ENCODE data around the gene ITCH. TPM values are rescaled to one million over a fixed set of nuclear protein-coding genes. Genes with fewer than 3 reads are reported as not detected.

ITCH gene
- polyA plus RNA-seq, 1 donor: 33.3 TPM

- Histone ChIP-seq H3K9me3 (ENCODE audit: control insufficient read depth, low read depth, low read length) (no peaks in the 10 kb centered on the region), H3K4me1 (ENCODE audit: control insufficient read depth, insufficient read depth, low read length) (peaks cover 3% of the 10 kb centered on the region), H3K36me3 (ENCODE audit: control insufficient read depth, insufficient read depth, low read length) (peaks cover 5% of the 10 kb centered on the region), H3K27me3 (ENCODE audit: control insufficient read depth, insufficient read depth, low read length) (no peaks in the 10 kb centered on the region), H3K4me3 (ENCODE audit: low read length) (no peak overlapping the region), H3K27ac (ENCODE audit: low read length) (no peak overlapping the region)
- no CpG with 5 or more reads among the region's 7 CpGs for WGBS (ENCODE audit: insufficient coverage, low lambda C conversion rate)
- DNase-seq: no peak
These were observed 197.5 kb downstream of the ITCH start for GRCh38 chr20:34560614-34561013.

Other genes with a start within 250 kb of the ITCH start
- 0.27 TPM for gene ASIP, start 121.8 kb upstream of the ITCH start, polyA plus RNA-seq
- gene AHCY, start 59.9 kb upstream of the ITCH start, polyA plus RNA-seq: 161 TPM
- 164 TPM for gene DYNLRB1, start 153.1 kb downstream of the ITCH start, polyA plus RNA-seq
- gene MAP1LC3A, start 195.4 kb downstream of the ITCH start, polyA plus RNA-seq: 40.9 TPM